PC-3 (cell line): ENCODE measurements around the gene MOK.

Experiments
- CTCF ChIP-seq: fragments of 300-600 bp; sonication (generic); conservative IDR thresholded peaks from 2 replicates; pipeline ENCODE4 v1.5.1; 2017; ENCODE audit warnings: antibody characterized with exemption, low read depth, mild to moderate bottlenecking, low read length
- EZH2 ChIP-seq: fragments of 300-600 bp; sonication (generic); IDR thresholded peaks from one replicate; pipeline ENCODE4 v1.6.1; 2017; ENCODE audit warnings: antibody characterized with exemption, mild to moderate bottlenecking, low read length; ENCODE audit not compliant: unreplicated experiment
- EZH2phosphoT487 ChIP-seq: fragments of 300-600 bp; sonication (generic); IDR thresholded peaks from 2 replicates; pipeline ENCODE4 v1.6.1; 2018; ENCODE audit warnings: mild to moderate bottlenecking, antibody characterized with exemption, low read length, borderline replicate concordance

- no peak for TF ChIP-seq CTCF
- TF ChIP-seq EZH2phosphoT487: no peak
- TF ChIP-seq EZH2: no peak
Measured at GRCh38 chr14:102183886-102184285, 121.1 kb downstream of the MOK start.
